CD4-positive, alpha-beta T cell treated with Interleukin-1 beta for 1 hour (primary cell): ENCODE data around the gene SLC39A7.

ENCODE experiments used
- DNase-seq, 2 donors: peaks; one replicate each; pipeline ENCODE4 v3.0.0-alpha.2; 2020 to 2022

The SLC39A7 gene

DNA sequence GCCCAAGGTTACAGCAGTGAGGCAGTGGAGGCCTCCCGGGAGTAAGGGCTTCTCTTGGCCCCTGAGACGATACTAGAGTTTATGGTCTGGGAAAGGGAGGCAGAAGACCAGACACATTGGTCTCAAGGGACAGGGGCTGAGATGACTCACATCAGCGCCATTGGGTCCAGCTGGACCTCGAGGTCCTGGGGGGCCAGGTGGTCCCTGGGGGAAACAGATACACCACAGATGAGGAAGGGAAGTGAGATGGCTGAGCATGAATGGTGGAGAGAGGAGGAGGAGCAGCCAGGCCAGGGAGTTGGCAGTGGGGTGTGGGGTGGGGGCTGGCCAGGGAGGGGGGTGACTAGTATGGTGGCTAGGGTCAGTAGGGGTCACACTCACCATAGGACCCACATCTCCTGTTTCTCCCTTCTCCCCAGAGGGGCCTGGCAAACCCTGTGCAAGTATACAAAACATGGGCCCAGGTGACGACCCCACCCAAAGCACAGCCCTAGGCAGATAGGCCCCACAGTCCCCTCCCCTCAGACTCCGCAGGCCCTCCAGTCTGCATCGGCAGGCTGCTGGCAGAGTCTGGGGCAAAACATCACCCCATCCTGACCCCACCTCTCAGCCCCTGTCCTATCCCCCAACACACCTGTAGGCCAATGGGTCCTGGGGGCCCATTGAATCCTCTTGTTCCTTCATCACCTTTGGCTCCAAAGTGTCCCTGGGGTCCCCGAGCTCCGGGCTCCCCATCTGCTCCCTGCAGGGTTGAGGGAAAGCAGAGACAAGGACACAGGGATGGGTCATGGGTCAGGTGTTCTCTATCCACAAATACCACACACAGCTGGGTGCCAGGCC, 30.3 kb upstream of the SLC39A7 start:
- DNase-seq = no peak

GRCh38 chr6:33171016-33171879, 29.4 kb upstream of the SLC39A7 start:
- DNase-seq = no peak

DNA sequence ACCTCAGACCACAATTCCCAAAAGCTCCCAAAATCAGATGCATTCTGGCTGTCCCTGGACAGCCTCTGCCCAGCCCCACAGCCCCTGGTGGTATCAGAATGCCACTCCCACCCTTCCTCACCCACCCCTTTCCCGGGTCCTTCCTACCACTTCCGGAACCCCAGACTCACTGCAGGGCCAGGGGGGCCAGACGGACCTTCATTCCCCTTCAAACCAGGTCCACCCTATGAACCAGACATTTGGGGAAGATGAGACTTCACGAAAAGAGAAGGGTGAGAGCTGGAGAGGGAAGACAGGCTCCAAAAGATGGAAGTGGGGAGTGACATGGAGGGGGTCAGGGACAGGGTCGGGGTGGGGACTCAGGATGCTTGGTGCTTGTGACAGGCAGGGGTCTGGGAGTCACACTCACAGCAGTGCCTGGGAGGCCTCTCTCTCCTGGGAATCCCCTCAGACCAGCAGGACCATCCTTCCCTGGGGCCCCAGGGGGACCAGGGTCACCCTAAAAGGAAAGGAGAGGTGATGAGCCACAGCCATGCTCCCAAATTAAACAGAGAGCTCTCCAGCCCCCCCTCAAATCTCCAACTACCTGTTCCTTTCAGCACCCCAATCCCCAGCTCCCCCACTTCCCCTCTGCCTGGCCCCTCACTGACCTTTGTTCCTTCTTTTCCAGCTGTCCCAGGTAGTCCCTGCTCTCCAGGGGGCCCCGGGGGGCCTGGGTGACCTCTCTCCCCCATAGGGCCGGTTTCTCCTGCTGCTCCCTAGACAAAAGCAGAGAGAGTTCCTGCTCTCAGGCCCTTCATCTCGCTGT, 28.6 kb upstream of the SLC39A7 start:
- no peak for DNase-seq

- DNase-seq = peak in 1 of 2 donors; percentile 16
Measured at GRCh38 chr6:33172688-33173534, 27.8 kb upstream of the SLC39A7 start.

DNA sequence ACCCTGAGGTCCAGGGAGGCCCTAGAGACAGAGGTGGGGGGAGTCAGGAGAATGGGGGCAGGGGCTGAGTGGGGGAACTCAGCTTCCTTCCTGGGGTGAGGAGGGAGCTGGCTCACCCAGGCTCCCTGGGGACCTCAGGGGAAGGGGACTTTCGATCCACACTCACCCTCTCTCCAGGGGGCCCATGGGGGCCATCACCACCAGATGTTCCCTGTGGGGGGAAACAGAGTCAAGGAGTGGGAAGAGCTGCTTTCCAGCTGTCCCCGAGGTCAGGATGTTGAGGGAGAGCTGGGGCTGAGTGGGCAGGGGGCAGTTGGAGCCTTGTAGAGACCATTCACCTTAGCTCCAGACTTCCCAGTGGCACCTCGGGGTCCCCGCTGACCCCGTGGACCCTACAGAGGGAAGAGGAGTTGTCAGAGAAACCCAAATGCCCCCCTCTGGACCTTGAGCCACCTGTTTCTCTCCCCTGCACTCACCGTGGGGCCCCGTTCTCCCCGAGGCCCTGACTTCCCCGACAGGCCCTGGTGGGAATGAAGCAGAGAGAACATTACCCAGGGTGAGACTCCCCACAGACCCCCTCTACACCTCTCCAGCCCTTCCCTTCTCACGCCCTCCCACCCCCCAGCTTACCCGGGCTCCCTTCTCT, 27.0 kb upstream of the SLC39A7 start:
- DNase-seq = no peak

DNA sequence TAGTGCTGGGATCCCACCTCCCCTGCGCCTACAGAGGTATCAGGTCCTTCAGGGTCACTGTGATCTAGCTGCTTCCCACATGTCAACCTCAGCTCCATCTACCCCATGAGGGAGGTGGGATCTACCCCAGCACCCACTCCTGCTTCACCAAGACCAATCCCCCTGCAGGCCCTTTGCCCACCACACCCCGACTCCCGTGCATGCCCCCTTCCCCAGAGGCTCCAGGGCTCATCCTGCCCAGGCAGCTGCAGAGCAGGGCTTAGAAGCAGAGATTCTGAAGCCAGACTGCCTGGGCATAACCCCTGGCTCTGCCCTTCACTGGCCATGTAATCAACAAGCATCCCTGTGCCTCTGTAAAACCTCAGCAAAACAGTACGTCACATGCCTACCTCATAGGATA, 25.9 kb upstream of the SLC39A7 start:
- no peak for DNase-seq

GRCh38 chr6:33175436-33176069, 25.1 kb upstream of the SLC39A7 start:
- no peak for DNase-seq

DNA sequence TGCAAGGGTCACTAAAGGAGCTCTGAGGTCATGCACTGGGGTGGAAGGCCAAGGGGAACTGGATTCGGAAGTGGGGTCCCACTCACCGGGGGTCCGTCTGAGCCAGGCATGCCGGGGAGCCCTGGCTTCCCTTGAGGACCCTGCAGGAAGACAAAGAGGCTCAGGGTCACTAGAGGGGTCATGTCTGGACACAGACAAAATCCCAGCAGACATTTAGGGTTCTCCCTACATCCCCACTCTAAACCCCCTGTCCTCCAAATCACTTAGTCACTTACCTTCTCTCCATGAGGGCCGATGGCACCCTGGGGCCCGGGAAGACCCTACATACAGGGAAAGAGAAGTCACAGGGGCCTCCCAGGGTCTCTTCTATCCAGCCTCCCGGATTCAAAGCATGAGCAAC, 23.8 kb upstream of the SLC39A7 start:
- no peak for DNase-seq

GRCh38 chr6:33177552-33178446, 22.9 kb upstream of the SLC39A7 start:
- DNase-seq = no peak

- no peak for DNase-seq
Measured at GRCh38 chr6:33178755-33179475, 21.8 kb upstream of the SLC39A7 start.

DNA sequence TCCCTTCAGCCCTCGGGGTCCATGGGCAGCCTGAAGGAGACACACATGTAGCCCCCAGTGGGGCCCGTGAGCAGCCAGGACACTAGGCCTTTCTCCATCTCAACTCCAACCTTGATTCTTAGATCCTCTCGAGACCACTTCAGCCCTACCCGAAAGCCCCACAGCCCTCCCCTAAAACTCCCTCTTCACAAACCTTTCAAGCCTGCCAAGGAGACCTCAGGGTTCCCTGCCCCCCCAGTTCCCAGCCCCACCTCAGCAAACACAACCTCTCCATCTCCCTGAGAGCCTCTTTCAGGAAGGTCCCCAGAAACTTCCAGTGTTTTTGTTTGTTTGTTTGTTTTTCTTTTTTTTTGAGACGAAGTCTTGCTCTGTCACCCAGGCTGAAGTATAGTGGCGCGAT, 19.5 kb upstream of the SLC39A7 start:
- no peak for DNase-seq

- no peak for DNase-seq
Measured at GRCh38 chr6:33183071-33183683, 17.5 kb upstream of the SLC39A7 start.

GRCh38 chr6:33185190-33185589, 15.5 kb upstream of the SLC39A7 start:
- no peak for DNase-seq

DNA sequence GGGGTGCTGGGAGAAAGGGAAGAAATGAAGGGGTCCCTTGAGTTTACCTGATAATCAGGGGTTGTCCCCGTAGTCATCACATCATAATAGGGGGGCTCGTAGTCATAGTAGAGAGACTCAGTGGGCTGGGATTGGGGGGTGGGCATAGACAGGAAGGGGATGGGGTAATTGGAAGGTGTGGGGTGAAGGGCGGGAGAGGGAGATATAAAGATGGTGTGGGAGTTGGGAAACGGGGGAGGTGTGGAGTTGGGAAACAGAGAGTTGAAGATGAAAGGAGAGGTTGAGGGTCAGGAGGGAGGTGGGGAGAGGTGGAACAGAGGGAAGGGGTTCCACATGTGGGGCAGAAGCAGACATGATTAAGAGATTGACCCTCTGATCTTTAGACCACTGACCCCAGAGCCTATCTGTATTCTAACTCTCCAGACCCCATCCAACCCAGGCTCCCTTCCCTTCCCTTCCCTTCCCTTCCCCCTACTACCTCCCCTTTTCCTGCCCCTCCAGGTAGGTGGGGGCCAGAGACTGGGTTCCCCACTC, 14.9 kb upstream of the SLC39A7 start:
- no peak for DNase-seq

GRCh38 chr6:33187809-33188208, 12.9 kb upstream of the SLC39A7 start:
- no peak for DNase-seq

- no peak for DNase-seq
Measured at GRCh38 chr6:33189164-33189563, 11.5 kb upstream of the SLC39A7 start.

DNA sequence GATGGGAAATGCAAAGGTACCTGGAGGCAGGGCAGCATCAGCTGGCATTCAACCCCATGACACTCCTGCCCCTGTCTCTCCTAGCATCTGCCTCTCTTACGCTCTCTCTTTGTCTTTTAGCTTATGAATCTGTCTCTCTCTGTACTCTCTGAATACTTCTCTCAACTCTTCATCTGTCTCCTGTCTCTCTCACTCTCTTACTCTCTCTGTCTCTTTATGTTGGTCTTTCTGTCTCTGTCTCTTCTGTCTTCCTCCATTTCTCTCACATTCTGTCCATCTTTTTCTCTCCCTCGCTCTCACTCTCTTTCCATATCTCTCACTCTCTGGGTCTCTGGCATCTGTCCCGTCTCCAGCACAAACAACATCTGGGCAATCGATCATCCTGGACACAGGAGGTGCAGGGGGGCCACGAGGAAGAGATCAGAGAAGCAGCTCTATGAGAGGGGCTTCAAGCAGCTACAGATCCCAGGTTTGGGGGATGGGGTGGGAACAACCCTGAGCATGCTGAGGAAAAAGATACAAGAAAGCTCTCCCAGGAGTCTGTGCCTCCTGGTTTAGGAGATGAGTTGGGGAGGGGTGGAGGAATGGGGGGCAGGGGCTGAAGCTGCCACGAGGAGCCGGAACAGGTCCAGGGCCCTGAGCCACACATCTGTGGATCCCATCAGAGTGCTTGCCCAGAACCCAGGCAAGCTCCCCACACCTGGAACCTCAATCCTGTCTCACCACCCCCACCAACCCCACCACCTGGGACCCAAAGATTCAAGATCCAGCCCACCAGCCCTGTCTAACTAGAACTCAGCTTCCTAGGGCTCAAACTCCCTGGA, 10.8 kb upstream of the SLC39A7 start:
- no peak for DNase-seq
